DMS 273 (cell line): Measurements from ENCODE around the gene ADAM11.
"Not testable (repeated sequence)": the region's sequence is repeated elsewhere in the genome, so short reads cannot be mapped to it uniquely, and the experiment has no call there.

Experiments
- DNase-seq: peaks from one replicate; lab custom pipeline; 2025; ENCODE audit not compliant: unreplicated experiment; lab: John Stamatoyannopoulos, UW

ADAM11 gene

DNA sequence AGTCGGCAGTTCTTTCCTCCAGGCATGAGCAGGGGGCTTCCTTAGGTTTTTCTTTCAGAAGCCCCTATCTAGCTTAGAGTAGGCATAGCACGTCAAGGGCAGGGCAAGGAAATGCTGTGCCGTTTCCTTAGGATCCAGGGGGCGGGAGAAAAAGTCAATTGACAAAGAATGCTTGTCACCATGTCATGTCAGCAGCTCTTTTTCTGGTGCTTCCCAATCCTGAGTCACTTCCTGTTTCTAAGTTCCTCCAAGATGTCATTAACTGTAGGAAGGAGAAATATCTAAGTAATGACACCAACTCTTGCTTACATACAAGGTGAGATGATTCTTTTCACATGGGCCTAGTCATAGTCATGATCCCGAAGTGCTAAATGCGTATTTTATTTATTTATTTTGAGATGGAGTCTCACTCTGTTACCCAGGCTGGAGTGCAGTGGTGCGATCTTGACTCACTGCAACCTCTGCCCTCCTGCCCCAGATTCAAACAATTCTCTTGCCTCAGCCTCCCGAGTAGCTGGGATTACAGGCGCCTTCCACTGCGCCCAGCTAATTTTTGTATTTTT lies 36.1 kb downstream of the ADAM11 start:
- no peak for DNase-seq

DNA sequence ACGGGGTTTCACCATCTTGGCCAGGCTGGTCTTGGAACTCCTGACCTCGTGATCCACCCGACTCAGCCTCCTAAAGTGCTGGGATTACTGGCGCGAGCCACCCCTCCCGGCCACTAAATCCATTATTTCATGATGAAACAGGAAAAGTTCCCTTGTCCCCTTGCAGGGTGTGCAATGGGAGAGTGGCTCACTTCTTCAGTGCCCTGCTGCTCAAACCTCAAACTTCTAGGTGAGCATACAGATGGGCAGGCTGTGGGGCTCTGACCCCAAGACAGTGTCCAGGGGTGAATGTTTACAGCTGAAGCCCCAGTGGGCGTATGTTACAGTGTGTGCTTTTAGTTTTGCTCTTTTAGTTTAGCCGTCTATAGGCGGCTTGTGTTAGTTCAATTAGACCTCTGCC lies 36.6 kb downstream of the ADAM11 start:
- no peak for DNase-seq

DNA sequence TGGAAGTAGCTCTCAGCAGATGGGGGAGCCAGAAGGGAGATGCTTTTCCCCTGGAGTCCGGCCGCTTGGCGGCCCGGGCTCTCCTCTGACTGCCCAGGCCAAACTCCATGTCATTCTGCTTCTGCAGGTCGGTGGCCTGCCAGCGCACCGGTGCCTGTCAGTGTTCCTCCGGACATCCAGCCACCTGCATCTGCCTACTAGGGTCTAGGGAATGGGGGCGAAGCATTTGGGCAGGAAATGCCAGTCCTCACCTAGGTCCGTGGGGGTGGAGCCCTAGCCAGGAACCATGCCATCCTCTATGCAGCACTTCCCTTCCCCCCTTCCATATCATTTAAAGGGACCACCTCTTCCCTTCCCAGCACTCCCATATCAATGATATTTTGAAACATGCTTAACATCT lies 37.1 kb downstream of the ADAM11 start:
- DNase-seq, result no peak

DNA sequence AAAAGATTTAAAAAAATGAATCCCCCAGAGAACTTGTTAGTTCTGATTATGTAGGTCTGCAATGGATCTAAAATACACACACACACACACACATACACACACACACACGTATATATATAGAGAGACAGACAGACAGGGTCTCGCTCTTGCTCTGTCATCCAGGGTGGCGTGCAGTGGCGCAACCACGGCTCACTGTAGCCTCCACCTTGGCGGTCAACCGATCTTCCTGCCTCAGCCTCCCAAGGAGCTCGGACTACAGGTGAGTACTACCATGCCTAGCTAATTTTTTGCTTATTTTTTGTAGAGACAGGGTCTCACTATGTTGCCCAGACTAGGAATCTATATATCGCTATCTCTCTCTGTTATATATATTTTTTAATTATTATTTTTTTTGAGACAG lies 37.9 kb downstream of the ADAM11 start:
- DNase-seq, result no peak

DNA sequence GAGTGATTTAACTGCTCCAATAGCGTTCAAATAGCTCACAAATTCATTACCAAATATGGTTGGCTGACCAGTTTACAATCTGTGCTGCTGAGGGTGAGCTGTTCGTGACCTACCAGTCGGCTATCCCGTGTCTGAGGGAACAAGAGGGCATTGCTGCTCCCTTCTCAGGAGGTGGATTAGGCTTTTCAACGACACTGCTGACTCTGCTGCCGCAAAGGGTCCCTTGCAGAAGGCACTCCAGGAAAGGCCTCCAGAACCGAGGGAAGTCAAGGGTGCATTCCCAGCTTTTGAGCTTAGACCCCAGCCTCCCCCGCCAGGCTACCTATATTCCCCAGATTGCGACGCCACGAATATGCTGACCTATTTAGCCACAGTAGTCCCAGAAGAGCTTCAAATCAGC lies 39.0 kb downstream of the ADAM11 start:
- no peak for DNase-seq

DNA sequence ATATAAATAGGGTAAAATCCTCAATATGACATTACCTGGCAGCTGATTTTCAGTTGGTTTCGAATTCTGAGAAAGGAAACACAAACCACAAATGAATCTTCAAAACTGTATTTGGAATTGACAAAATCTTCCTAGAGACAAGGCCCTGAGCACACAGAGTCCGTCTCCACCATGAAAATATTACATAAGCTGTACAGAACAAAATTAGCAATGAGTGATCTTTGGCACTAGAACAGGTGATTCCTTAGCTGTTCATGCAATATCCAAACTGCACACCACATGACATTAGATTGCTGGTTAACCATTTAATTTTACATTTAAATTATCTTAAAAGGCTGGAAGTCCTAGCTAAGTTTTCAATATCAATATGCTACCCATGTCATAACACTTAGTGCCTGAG lies 39.6 kb downstream of the ADAM11 start:
- no peak for DNase-seq

DNA sequence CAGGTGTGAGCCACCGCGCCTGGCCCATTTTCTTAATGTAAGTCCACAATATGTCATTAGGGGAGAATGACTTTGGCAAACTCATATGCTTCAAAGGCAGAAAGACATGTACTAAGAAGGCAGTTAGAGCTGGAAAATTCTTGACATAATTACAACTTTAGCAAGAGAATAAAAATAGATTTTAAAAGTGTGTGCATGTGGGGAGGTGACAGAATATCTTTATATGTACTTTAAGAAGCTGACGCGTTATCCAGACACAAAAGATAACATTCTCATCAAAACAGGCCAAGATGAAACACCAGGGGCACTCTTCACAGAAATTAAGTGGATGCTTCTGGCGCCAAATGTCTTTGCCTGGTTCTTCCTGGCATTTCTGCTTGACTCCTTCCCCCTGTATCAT lies 43.1 kb downstream of the ADAM11 start:
- DNase-seq, result no peak

DNA sequence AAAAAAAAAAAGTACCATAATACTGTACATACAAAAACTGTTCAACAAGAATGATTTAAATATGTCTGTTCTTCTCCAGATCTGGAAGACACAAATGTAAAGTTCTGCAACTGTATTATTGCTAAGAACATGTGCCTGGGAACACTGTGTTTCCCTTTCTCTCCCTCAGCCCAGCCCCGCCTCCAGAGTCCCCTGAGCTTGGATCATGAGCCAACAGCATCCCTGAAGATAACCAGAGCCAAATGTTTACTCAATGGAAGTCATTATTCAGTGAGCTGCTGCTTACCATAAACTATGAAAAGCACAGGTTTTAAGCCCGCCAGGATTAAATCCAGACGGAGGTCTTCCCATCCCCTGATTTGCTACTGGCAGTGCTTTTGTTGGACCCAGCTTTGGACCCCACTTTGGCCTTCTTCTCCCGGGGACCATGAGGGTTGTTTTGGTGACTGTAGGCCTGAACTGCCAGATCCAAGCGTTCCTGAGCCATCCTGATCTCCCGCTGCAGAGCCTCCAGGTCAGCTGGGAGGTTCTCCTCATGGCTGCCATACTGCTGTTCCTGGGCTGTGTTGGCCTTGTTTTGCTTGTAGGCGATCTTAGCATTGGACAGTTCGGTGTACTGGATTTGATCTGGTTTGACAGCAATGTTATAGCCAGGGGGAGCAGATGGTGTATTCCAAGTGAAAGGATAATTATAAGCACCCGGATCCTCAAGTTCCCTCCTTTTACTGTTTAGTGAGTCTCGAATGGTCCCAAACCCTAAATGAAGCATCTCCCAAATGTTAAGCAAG lies 45.7 kb downstream of the ADAM11 start:
- DNase-seq, result peak; percentile 65

DNA sequence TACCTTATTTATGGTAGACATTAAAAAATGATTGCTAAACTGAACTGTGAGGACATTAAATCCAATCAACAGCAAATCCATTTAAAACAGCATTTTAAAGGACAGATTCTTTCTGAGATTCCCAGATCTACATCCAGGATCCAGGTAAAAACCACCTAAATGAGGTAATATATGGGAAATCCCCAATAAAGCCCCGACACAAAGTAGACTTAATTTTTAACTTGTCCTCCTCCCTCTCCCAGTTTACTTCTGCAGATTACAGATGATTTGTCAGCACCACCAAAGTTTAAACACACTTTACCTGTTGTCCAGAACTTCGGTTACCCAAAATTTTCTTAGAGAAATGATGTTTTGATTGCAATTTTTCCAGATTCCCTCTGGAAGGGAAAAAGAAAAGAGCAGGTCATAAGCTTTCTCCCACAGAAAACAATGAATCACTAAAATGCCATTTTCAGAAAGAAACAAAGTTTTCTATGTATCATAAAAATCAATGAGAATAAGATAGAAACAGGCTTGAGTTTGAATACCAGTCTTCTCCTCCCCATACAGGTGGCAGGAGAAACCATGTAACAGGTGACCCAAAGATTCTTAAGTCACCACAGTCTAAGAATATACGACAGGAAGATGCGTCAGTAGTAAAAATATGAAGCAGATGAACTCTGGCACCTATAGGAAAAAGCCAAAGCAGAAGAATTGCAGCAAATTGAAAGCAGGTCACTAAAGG lies 48.5 kb downstream of the ADAM11 start:
- DNase-seq, result no peak

DNA sequence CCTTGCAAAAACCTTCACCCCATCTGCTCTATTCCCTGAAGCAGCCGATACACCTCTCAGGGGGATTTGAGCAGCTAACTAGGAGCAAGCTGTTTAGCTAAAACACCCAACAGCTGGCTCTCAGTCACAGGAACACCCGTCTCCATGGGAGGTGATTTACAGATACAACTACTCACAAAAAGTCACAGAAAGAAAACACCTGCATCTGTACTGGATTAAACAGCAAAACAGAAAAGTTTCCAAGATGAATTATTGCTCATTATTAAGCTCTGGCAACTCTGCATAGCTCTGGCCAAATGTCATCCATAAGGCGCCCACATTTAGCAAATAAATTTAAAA lies 49.0 kb downstream of the ADAM11 start:
- peak; percentile 98 for DNase-seq

DNA sequence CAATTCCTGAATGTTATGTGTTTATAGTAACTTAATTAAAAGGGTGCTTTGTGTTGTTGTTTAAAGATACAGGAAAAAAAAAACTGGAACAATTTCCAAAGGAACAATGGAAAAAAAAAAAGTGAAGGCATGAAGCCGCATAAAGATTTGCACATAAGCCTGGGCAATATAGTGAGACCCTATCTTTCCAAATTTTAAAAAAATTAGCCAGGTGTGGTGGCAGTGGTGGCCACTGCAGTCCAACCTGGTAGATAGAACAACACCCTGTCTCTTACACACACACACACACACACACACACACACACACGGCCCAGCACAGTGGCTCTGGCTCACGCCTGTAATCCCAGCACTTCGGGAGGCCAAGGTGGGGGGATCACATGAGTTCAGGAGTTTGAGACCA lies 49.4 kb downstream of the ADAM11 start:
- no peak for DNase-seq

DNA sequence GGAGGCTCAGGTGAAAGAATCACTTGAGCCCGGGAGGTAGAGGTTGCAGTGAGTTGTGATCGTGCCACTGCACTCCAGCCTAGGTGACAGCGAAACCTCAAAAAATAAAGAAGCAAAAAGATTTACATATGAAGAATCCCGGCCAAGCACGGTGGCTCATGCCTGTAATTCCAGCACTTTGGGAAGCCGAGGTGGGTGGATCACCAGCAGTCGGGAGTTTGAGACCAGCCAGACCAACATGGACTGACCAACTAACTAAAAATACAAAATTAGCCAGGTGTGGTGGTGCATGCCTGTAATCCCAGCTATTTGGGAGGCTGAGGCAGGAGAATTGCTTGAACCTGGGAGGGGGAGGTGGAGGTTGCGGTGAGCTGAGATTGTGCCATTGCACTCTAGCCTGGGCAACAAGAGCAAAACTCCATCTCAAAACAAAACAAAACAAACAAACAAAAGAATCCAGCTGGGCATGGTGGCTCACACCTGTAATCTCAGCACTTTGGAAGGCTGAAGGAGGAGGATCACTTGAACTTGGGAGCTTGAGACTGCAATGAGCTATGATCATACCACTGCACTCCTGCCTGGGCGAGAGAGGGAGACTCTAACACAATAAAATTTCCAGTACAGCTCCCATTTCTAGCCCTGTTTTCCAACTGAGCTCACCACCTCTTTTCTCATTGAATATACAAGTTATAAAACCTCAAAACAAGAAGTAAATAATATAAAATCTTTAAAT lies 50.0 kb downstream of the ADAM11 start:
- not testable (repeated sequence) for DNase-seq

DNA sequence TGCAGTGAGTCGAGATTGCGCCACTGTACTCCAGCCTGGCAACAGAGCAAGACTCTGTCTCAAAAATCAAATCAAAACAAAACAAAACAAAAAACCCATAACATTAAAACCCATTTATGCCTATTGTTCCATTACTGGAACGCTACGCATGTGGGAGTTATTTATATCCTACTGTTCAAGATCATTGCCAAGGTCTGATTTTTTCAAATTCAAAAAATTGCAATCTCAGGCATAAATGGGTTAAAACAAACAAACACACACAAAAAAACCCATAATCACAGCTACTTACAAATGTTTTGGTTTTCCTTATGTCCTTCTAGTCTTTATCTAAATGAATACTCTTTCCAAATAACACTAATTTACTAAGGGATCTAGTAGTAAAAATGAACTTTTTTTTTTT lies 53.5 kb downstream of the ADAM11 start:
- no peak for DNase-seq

DNA sequence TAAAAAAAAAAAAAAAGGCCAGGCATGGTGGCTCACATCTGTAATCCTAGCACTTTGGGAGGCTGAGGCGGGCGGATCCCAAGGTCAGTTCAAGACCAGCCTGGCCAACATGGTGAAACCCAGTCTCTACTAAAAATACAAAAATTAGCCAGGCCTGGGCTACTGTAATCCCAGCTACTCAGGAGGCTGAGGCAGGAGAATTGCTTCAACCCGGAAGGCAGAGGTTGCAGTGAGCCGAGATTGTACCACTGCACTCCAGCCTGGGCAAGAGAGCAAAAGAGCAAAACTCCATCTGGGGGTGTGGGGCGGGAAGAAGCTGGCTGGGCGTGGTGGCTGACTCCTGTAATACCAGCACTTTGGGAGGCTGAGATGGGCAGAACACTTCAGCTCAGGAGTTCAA lies 59.7 kb downstream of the ADAM11 start:
- DNase-seq, result not testable (repeated sequence)

DNA sequence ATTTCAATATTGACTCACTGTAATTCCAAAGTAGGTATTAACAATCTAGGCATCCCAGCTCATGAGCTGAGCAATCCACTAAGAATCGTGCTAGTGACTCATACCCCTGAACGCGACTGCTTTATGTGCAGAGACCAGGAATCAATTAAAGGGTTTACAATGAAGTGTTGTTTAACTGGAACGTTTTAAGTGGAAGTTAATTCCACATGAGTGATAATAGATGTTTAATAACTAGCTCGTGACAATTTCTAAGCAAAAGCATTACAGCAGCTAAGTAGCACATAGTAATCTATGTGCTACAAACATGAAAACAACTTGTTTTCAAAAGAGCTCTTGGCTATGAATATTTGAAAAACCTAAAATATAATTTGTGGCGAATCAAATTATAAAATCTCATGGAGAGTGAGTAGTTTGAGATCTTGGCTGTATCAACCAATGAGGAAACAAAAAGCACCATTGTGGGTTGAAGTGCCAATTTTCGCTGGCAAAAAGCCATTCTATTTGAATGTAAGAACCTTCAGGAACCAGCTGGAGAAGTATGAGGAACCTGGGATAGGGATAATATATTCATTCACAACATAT lies 61.9 kb downstream of the ADAM11 start:
- peak; percentile 88 for DNase-seq

DNA sequence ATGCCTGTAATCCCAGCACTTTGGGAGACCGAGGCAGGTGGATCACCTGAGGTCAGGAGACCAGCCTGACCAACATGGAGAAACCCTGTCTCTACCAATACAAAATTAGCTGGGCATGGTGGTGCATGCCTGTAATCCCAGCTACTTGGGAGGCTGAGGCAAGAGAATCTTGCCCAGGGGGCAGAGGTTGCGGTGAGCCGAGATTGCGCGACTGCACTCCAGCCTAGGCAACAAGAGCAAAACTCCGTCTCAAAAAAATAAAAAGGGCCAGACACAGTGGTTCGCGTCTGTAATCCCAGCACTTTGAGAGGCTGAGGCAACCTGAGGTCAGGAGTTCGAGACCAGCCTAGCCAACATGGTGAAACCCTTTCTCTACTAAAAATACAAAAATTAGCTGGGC lies 66.4 kb downstream of the ADAM11 start:
- not testable (repeated sequence) for DNase-seq

DNA sequence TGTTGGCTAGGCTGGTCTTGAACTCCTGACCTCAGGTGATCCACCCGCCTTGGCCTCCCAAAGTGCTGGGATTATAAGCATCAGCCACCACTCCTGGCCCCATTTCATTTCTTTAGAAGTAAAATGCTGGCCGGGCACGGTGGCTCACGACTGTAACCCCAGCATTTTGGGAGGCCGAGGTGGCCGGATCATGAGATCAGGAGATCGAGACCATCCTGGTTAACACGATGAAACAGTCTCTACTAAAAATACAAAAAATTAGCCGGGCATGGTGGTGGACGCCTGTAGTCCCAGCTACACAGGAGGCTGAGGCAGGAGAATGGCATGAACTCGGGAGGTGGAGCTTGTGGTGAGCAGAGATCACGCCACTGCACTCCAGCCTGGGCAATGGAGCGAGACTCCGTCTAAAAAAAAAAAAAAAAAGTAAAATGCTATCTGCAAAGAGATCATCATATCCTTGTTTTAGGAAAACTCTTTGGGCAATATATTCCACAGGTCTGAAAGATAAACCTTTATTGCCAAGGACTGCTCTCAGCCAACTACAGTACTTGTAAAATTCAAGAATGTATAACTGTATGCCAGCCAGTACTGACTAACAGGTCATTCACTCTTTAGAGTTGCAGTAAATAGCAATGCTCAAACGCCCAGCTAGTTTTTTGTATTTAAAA lies 67.5 kb downstream of the ADAM11 start:
- no peak for DNase-seq

DNA sequence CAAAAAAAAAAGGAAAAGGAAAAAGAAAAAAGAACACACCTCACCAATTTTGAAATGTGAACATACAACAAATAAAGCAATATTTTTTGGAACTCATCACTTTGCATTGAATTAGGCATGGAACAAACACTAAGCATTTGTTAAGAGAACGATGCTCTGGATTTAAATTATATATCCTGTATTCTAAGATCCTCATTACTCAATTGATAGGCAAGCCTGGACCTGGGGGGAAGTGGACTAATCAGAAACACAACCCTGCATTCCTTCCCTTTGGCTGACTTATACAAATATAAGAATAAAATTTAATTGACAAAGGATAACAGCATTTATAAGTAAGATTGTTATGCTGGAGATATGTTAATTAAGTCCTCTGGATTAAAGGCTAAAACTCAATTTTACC lies 69.1 kb downstream of the ADAM11 start:
- no peak for DNase-seq

DNA sequence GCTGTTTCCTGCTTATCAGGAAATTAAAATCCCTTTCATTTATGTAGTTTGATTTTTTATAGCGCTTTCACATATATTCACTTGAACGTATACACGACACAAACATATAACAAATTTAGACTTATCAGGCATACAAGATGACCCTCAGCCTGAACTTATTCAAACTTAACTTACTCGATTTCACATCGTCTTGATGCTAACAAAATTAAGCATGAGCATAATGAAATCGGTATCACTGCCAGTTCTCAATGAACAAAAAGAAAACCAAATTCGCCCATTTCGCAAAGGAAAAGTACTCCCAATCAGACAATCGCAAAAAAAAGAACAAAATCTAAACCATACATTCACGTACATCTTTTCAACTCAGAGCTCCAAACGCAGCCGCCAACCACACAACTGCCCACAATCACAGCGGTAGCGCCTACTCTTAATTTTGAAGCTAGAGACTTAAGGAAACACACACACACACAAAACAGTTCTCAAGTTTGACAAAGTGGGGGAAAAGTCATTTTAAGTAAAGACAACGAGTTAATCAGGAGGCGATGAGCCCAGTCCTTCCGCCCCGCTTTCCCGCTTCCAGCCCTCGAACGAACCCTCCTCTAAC lies 70.2 kb downstream of the ADAM11 start:
- no peak for DNase-seq
